Measurements from ENCODE around the gene S100Z. TPM values are rescaled to one million over a fixed set of nuclear protein-coding genes. Genes with fewer than 3 reads are reported as not detected.
"Not testable (repeated sequence)": the region's sequence is repeated elsewhere in the genome, so short reads cannot be mapped to it uniquely, and the experiment has no call there.

The S100Z gene
- total RNA-seq, result not detected

- H3K4me3 Mint-ChIP-seq, result peak within 1 kb of the TSS; percentile 36
- H3K27me3 Mint-ChIP-seq, result no peaks in the 10 kb centered on the region
- peaks cover 5% of the 10 kb centered on the region for H3K36me3 Mint-ChIP-seq
- peaks cover 3% of the 10 kb centered on the region for H3K9me3 Mint-ChIP-seq
- H3K27ac Mint-ChIP-seq, result peak within 1 kb of the TSS in 1 of 2 donors; percentile 72
- peak; percentile 64 to 78 for ATAC-seq
- no peak for DNase-seq (ENCODE audit: low spot score)
- H3K4me1 Mint-ChIP-seq (ENCODE audit: low read depth in 2 of 2), result peaks cover 17 to 24% of the 10 kb centered on the region in 2 donors
These were observed at the start of gene S100Z for GRCh38 chr5:76849419-76850291. Gene S100Z (plus strand): TSS chr5:76850014. CDS start chr5:76875360, 25,346 bp downstream.

GRCh38 chr5:76800579-76800978 lies 49.2 kb upstream of the S100Z start:
- Mint-ChIP-seq H3K4me1 (ENCODE audit: low read depth in 2 of 2) (no peaks in the 10 kb centered on the region), H3K36me3 (no peaks in the 10 kb centered on the region), H3K27me3 (peaks cover 17 to 25% of the 10 kb centered on the region in 2 donors), H3K27ac (no peak overlapping the region), H3K4me3 (no peak overlapping the region), H3K9me3 (no peaks in the 10 kb centered on the region)
- DNase-seq (ENCODE audit: low spot score) (no peak), ATAC-seq (no peak)

GRCh38 chr5:76801159-76801802 lies 48.5 kb upstream of the S100Z start:
- Mint-ChIP-seq H3K27me3 (peaks cover 17 to 25% of the 10 kb centered on the region in 2 donors), H3K27ac (no peak overlapping the region), H3K4me3 (no peak overlapping the region), H3K36me3 (no peaks in the 10 kb centered on the region), H3K9me3 (no peaks in the 10 kb centered on the region), H3K4me1 (ENCODE audit: low read depth in 2 of 2) (no peaks in the 10 kb centered on the region)
- DNase-seq (ENCODE audit: low spot score), result no peak
- no peak for ATAC-seq

- ATAC-seq, result no peak
- H3K27me3 Mint-ChIP-seq, result peaks cover 17 to 25% of the 10 kb centered on the region in 2 donors
These were observed 48.0 kb upstream of the S100Z start for GRCh38 chr5:76801803-76802195.

GRCh38 chr5:76804266-76804665 lies 45.5 kb upstream of the S100Z start:
- H3K36me3 Mint-ChIP-seq, result no peaks in the 10 kb centered on the region
- H3K27me3 Mint-ChIP-seq, result peaks cover 17 to 25% of the 10 kb centered on the region in 2 donors
- H3K9me3 Mint-ChIP-seq, result no peaks in the 10 kb centered on the region
- ATAC-seq, result no peak
- H3K27ac Mint-ChIP-seq, result no peak overlapping the region
- no peak for DNase-seq (ENCODE audit: low spot score)
- no peaks in the 10 kb centered on the region for H3K4me1 Mint-ChIP-seq (ENCODE audit: low read depth in 2 of 2)
- no peak overlapping the region for H3K4me3 Mint-ChIP-seq

More at GRCh38 chr5:76801803-76802195, 48.0 kb upstream of the S100Z start:
- no peaks in the 10 kb centered on the region for H3K4me1 Mint-ChIP-seq (ENCODE audit: low read depth in 2 of 2)
- H3K9me3 Mint-ChIP-seq, result no peaks in the 10 kb centered on the region
- H3K36me3 Mint-ChIP-seq, result no peaks in the 10 kb centered on the region
- DNase-seq (ENCODE audit: low spot score), result no peak
- no peak overlapping the region for H3K4me3 Mint-ChIP-seq
- no peak overlapping the region for H3K27ac Mint-ChIP-seq

GRCh38 chr5:76805821-76806505 lies 43.9 kb upstream of the S100Z start:
- Mint-ChIP-seq H3K4me1 (ENCODE audit: low read depth in 2 of 2) (no peaks in the 10 kb centered on the region), H3K9me3 (no peaks in the 10 kb centered on the region), H3K4me3 (no peak overlapping the region), H3K36me3 (no peaks in the 10 kb centered on the region), H3K27ac (no peak overlapping the region), H3K27me3 (peaks cover 13 to 16% of the 10 kb centered on the region in 2 donors)
- ATAC-seq, result no peak
- DNase-seq (ENCODE audit: low spot score), result no peak

- peaks cover 0 to 5% of the 10 kb centered on the region in 2 donors for H3K27me3 Mint-ChIP-seq
- DNase-seq (ENCODE audit: low spot score), result no peak
- no peak overlapping the region for H3K27ac Mint-ChIP-seq
- H3K4me1 Mint-ChIP-seq (ENCODE audit: low read depth in 2 of 2), result no peaks in the 10 kb centered on the region
- no peak for ATAC-seq
- no peak overlapping the region for H3K4me3 Mint-ChIP-seq
- H3K9me3 Mint-ChIP-seq, result no peaks in the 10 kb centered on the region
- no peaks in the 10 kb centered on the region for H3K36me3 Mint-ChIP-seq
These were observed 42.5 kb upstream of the S100Z start for GRCh38 chr5:76807296-76807695.

GRCh38 chr5:76808141-76808691 lies 41.6 kb upstream of the S100Z start:
- no peak for DNase-seq (ENCODE audit: low spot score)
- H3K4me3 Mint-ChIP-seq, result no peak overlapping the region
- no peak for ATAC-seq
- peaks cover 0 to 3% of the 10 kb centered on the region in 2 donors for H3K27me3 Mint-ChIP-seq
- H3K9me3 Mint-ChIP-seq, result no peaks in the 10 kb centered on the region
- no peaks in the 10 kb centered on the region for H3K4me1 Mint-ChIP-seq (ENCODE audit: low read depth in 2 of 2)
- no peak overlapping the region for H3K27ac Mint-ChIP-seq
- no peaks in the 10 kb centered on the region for H3K36me3 Mint-ChIP-seq

- H3K27me3 Mint-ChIP-seq, result peaks cover 0 to 2% of the 10 kb centered on the region in 2 donors
- DNase-seq (ENCODE audit: low spot score) (no peak), ATAC-seq (no peak)
- no peaks in the 10 kb centered on the region for H3K36me3 Mint-ChIP-seq
- no peaks in the 10 kb centered on the region for H3K4me1 Mint-ChIP-seq (ENCODE audit: low read depth in 2 of 2)
- H3K9me3 Mint-ChIP-seq, result no peaks in the 10 kb centered on the region
- H3K27ac Mint-ChIP-seq, result no peak overlapping the region
- no peak overlapping the region for H3K4me3 Mint-ChIP-seq
These were observed 40.7 kb upstream of the S100Z start for GRCh38 chr5:76809141-76809540.

GRCh38 chr5:76810236-76810635 lies 39.6 kb upstream of the S100Z start:
- H3K27me3 Mint-ChIP-seq, result peaks cover 2 to 3% of the 10 kb centered on the region in 2 donors
- no peak overlapping the region for H3K27ac Mint-ChIP-seq
- H3K4me1 Mint-ChIP-seq (ENCODE audit: low read depth in 2 of 2), result no peaks in the 10 kb centered on the region
- DNase-seq (ENCODE audit: low spot score) (no peak), ATAC-seq (no peak)
- H3K9me3 Mint-ChIP-seq, result no peaks in the 10 kb centered on the region
- no peaks in the 10 kb centered on the region for H3K36me3 Mint-ChIP-seq
- H3K4me3 Mint-ChIP-seq, result no peak overlapping the region

- DNase-seq (ENCODE audit: low spot score) (no peak), ATAC-seq (no peak)
- Mint-ChIP-seq H3K27ac (no peak overlapping the region), H3K27me3 (peaks cover 7 to 12% of the 10 kb centered on the region in 2 donors), H3K4me3 (no peak overlapping the region), H3K36me3 (no peaks in the 10 kb centered on the region), H3K9me3 (no peaks in the 10 kb centered on the region), H3K4me1 (ENCODE audit: low read depth in 2 of 2) (no peaks in the 10 kb centered on the region)
These were observed 38.6 kb upstream of the S100Z start for GRCh38 chr5:76811214-76811613.

GRCh38 chr5:76812209-76812608 lies 37.6 kb upstream of the S100Z start:
- not testable (repeated sequence) for H3K9me3 Mint-ChIP-seq; H3K36me3 Mint-ChIP-seq; H3K4me1 Mint-ChIP-seq (ENCODE audit: low read depth in 2 of 2)

GRCh38 chr5:76813982-76814562 lies 35.7 kb upstream of the S100Z start:
- H3K36me3 Mint-ChIP-seq, result no peaks in the 10 kb centered on the region
- H3K4me3 Mint-ChIP-seq, result no peak overlapping the region
- H3K27ac Mint-ChIP-seq, result no peak overlapping the region
- DNase-seq (ENCODE audit: low spot score) (no peak), ATAC-seq (no peak)
- H3K4me1 Mint-ChIP-seq (ENCODE audit: low read depth in 2 of 2), result peaks cover 5 to 6% of the 10 kb centered on the region in 2 donors
- H3K9me3 Mint-ChIP-seq, result no peaks in the 10 kb centered on the region
- peaks cover 15 to 31% of the 10 kb centered on the region in 2 donors for H3K27me3 Mint-ChIP-seq

More at GRCh38 chr5:76812209-76812608, 37.6 kb upstream of the S100Z start:
- not testable (repeated sequence) for H3K27ac Mint-ChIP-seq; DNase-seq (ENCODE audit: low spot score); H3K4me3 Mint-ChIP-seq; ATAC-seq
- peaks cover 7 to 21% of the 10 kb centered on the region in 2 donors for H3K27me3 Mint-ChIP-seq
